IMR-90 (cell line): ENCODE data around the gene HDHD3.

Experiments
- BHLHE40 ChIP-seq: fragments of 150-350 bp; IDR thresholded peaks from 2 replicates; pipeline ENCODE4 v1.6.1; 2016; ENCODE audit warnings: mild to moderate bottlenecking, low read depth, low read length
- CHD1 ChIP-seq: IDR thresholded peaks from 2 replicates; pipeline ENCODE4 v1.6.1; 2012; ENCODE audit warnings: low read depth, low read length, improper control_type of control experiment
- FOS ChIP-seq: fragments of 150-350 bp; IDR thresholded peaks from 2 replicates; pipeline ENCODE4 v1.6.1; 2016; ENCODE audit warnings: low read depth, low read length
- MAFK ChIP-seq: IDR thresholded peaks from 2 replicates; pipeline ENCODE4 v1.6.1; 2012; ENCODE audit warnings: low read depth, low read length, improper control_type of control experiment
- MAZ ChIP-seq: IDR thresholded peaks from 2 replicates; pipeline ENCODE4 v1.6.1; 2012; ENCODE audit warnings: low read depth, mild to moderate bottlenecking, low read length, improper control_type of control experiment, moderate library complexity, borderline replicate concordance
- MXI1 ChIP-seq: IDR thresholded peaks from 2 replicates; pipeline ENCODE4 v1.6.1; 2012; ENCODE audit warnings: low read depth, mild to moderate bottlenecking, low read length, moderate library complexity, borderline replicate concordance
- POLR2A ChIP-seq: IDR thresholded peaks from 2 replicates; pipeline ENCODE4 v1.6.1; 2012; ENCODE audit warnings: mild to moderate bottlenecking, low read depth, low read length
- RAD21 ChIP-seq: IDR thresholded peaks from 2 replicates; pipeline ENCODE4 v1.6.1; 2012; ENCODE audit warnings: low read length, improper control_type of control experiment
- RCOR1 ChIP-seq: IDR thresholded peaks from 2 replicates; pipeline ENCODE4 v1.6.1; 2012; ENCODE audit warnings: mild to moderate bottlenecking, low read length, improper control_type of control experiment; ENCODE audit not compliant: insufficient replicate concordance
- RFX5 ChIP-seq: IDR thresholded peaks from 2 replicates; pipeline ENCODE4 v1.8.0; 2012; ENCODE audit warnings: low read depth, mild to moderate bottlenecking, low read length, moderate library complexity
- TF ChIP-seq, protein P1 (sequence below): conservative IDR thresholded peaks from 2 replicates; pipeline ENCODE4 v1.5.1; 2012; ENCODE audit warnings: mild to moderate bottlenecking, low read depth, low read length, improper control_type of control experiment
- TF ChIP-seq, protein P2 (sequence below): fragments of 150-350 bp; IDR thresholded peaks from 2 replicates; pipeline ENCODE4 v1.6.1; 2016; ENCODE audit warnings: low read depth, mild to moderate bottlenecking, low read length, moderate library complexity, borderline replicate concordance
- TF ChIP-seq, protein P3 (sequence below): fragments of 150-350 bp; IDR thresholded peaks from 2 replicates; pipeline ENCODE4 v1.6.1; 2017; ENCODE audit warnings: mild to moderate bottlenecking, antibody characterized with exemption, low read length, low read depth

DNA sequence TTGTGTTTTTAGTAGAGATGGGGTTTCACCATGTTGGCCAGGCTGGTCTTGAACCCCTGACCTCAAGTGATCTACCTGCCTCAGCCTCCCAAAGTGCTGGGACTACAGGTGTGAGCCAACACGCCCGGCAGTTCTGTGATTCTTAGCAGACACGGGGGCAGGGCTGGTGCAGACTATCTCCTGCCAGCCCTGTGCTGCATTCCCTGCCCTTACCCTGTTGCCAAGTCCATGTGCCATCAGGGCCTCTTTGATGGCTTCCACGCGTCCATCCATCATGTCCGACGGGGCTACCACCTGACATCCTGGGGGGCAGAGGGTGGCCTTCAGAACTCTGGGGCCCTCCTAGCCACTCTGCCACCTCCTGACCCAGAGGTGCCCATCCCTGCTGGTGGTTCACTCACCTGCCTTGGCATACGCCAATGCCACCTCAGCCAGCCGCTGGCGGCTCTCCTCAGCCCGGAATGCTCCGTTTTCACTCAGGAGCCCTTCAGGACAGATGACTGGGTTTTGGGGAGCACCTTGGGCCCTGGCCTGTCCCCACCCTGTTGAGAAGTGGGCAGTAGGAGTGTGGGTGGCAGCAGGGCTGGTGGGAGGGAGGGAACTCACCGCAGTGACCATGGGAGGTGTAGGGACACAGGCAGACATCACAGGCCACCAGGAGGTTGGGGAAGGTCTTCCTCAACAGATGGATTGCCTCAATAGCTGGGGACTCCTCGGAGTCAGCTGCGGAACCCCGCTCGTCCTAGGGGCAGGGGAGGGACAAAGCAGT is 13.6 kb upstream of the HDHD3 start:
- TF ChIP-seq POLR2A, result no peak
- TF ChIP-seq, protein P1, sequence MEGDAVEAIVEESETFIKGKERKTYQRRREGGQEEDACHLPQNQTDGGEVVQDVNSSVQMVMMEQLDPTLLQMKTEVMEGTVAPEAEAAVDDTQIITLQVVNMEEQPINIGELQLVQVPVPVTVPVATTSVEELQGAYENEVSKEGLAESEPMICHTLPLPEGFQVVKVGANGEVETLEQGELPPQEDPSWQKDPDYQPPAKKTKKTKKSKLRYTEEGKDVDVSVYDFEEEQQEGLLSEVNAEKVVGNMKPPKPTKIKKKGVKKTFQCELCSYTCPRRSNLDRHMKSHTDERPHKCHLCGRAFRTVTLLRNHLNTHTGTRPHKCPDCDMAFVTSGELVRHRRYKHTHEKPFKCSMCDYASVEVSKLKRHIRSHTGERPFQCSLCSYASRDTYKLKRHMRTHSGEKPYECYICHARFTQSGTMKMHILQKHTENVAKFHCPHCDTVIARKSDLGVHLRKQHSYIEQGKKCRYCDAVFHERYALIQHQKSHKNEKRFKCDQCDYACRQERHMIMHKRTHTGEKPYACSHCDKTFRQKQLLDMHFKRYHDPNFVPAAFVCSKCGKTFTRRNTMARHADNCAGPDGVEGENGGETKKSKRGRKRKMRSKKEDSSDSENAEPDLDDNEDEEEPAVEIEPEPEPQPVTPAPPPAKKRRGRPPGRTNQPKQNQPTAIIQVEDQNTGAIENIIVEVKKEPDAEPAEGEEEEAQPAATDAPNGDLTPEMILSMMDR, result no peak
- no peak for TF ChIP-seq CHD1
- TF ChIP-seq RAD21, result no peak
- no peak for TF ChIP-seq MXI1
- no peak for TF ChIP-seq FOS
- no peak for TF ChIP-seq RFX5
- no peak for TF ChIP-seq MAZ
- TF ChIP-seq, protein P2, sequence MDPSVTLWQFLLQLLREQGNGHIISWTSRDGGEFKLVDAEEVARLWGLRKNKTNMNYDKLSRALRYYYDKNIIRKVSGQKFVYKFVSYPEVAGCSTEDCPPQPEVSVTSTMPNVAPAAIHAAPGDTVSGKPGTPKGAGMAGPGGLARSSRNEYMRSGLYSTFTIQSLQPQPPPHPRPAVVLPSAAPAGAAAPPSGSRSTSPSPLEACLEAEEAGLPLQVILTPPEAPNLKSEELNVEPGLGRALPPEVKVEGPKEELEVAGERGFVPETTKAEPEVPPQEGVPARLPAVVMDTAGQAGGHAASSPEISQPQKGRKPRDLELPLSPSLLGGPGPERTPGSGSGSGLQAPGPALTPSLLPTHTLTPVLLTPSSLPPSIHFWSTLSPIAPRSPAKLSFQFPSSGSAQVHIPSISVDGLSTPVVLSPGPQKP, result no peak
- no peak for TF ChIP-seq BHLHE40
- no peak for TF ChIP-seq RCOR1
- no peak for TF ChIP-seq MAFK
- TF ChIP-seq, protein P3, sequence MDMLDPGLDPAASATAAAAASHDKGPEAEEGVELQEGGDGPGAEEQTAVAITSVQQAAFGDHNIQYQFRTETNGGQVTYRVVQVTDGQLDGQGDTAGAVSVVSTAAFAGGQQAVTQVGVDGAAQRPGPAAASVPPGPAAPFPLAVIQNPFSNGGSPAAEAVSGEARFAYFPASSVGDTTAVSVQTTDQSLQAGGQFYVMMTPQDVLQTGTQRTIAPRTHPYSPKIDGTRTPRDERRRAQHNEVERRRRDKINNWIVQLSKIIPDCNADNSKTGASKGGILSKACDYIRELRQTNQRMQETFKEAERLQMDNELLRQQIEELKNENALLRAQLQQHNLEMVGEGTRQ, result no peak
